Stimulated activated naive CD8-positive, alpha-beta T cell treated with anti-CD3 and anti-CD28 coated beads, Interleukin-15, Interleukin-2, amounts not matched to agents 100 U/mL and 50 U/mL, for 24 hours (primary cell): ENCODE data around the gene NEURL3.

ENCODE experiments used
- ATAC-seq: fragments of 150-1000 bp; cut with Tn5 transposase; one replicate; pipeline ENCODE4 v1.10.0; 2021
- DNase-seq: peaks from one replicate; pipeline ENCODE4 v3.0.0; 2021

NEURL3 gene

GRCh38 chr2:96527286-96528005, 22.3 kb upstream of the NEURL3 start:
- ATAC-seq: peak; percentile 24
- peak; percentile 80 for DNase-seq

GRCh38 chr2:96526615-96527285, 21.6 kb upstream of the NEURL3 start:
- peak; percentile 0 for ATAC-seq
- DNase-seq: no peak

- DNase-seq (no peak), ATAC-seq (no peak)
Measured at GRCh38 chr2:96526101-96526591, 21.0 kb upstream of the NEURL3 start.

GRCh38 chr2:96525211-96525507, 20.0 kb upstream of the NEURL3 start:
- no peak for ATAC-seq
- no peak for DNase-seq

- ATAC-seq (no peak), DNase-seq (no peak)
Measured at GRCh38 chr2:96524482-96525210, 19.5 kb upstream of the NEURL3 start.

- no peak for ATAC-seq
- DNase-seq: no peak
Measured at GRCh38 chr2:96523659-96524481, 18.7 kb upstream of the NEURL3 start.

- no peak for DNase-seq
- ATAC-seq: no peak
Measured at GRCh38 chr2:96522304-96523203, 17.4 kb upstream of the NEURL3 start.

- ATAC-seq (no peak), DNase-seq (no peak)
Measured at GRCh38 chr2:96521219-96521618, 16.1 kb upstream of the NEURL3 start.

GRCh38 chr2:96520697-96521096, 15.5 kb upstream of the NEURL3 start:
- ATAC-seq (no peak), DNase-seq (no peak)

- ATAC-seq (no peak), DNase-seq (no peak)
Measured at GRCh38 chr2:96520231-96520630, 15.1 kb upstream of the NEURL3 start.

GRCh38 chr2:96517079-96517478, 11.9 kb upstream of the NEURL3 start:
- ATAC-seq: no peak
- DNase-seq: no peak

- DNase-seq (no peak), ATAC-seq (no peak)
Measured at GRCh38 chr2:96514521-96514920, 9.4 kb upstream of the NEURL3 start.

GRCh38 chr2:96512341-96512740, 7.2 kb upstream of the NEURL3 start:
- DNase-seq: no peak
- no peak for ATAC-seq

GRCh38 chr2:96511851-96512250, 6.7 kb upstream of the NEURL3 start:
- DNase-seq (no peak), ATAC-seq (no peak)

- DNase-seq (no peak), ATAC-seq (no peak)
Measured at GRCh38 chr2:96510931-96511595, 5.9 kb upstream of the NEURL3 start.

- ATAC-seq (no peak), DNase-seq (no peak)
Measured at GRCh38 chr2:96509847-96510230, 4.7 kb upstream of the NEURL3 start.

GRCh38 chr2:96509114-96509846, 4.1 kb upstream of the NEURL3 start:
- DNase-seq (peak; percentile 84), ATAC-seq (peak; percentile 42)

GRCh38 chr2:96508521-96509113, 3.5 kb upstream of the NEURL3 start:
- DNase-seq (no peak), ATAC-seq (no peak)

- peak; percentile 93 for ATAC-seq
Measured at GRCh38 chr2:96507957-96508520, 2.9 kb upstream of the NEURL3 start.

More at GRCh38 chr2:96507957-96508520, 2.9 kb upstream of the NEURL3 start:
- DNase-seq: peak; percentile 95
